Thyroid gland (tissue), 4 donors: ENCODE data around the gene TREX2.

Experiments
- CTCF ChIP-seq, 6 experiments: fragments of 200-600 bp in 3 of 6; fragments of 450-650 bp in 3 of 6; sonication (generic) in 3 of 6; IDR thresholded peaks; one replicate each; pipeline ENCODE4 v1.5.1; 2016 to 2019; ENCODE audit warnings: antibody characterized with exemption in 6 of 6, mild to moderate bottlenecking in 2 of 6, inconsistent platforms in 1 of 6, moderate library complexity in 1 of 6
- POLR2A ChIP-seq, 2 donors: fragments of 450-650 bp; IDR thresholded peaks; one replicate each; pipeline ENCODE4 v1.6.1; 2017; ENCODE audit warnings: antibody characterized with exemption in 2 of 2, mild to moderate bottlenecking in 2 of 2, moderate library complexity in 1 of 2

- TF ChIP-seq CTCF (IDR thresholded peaks at IDR 0.05) (no peak), POLR2A (IDR thresholded peaks at IDR 0.05) (no peak)
Observed at GRCh38 chrX:153486171-153486570, 40.3 kb upstream of the TREX2 start.
